GM10266 (cell line): ENCODE measurements around the gene REG1A.

Experiments
- DNase-seq: peaks from one replicate; pipeline ENCODE4 v3.0.0; 2012; ENCODE audit errors: extremely low spot score
- CTCF ChIP-seq: IDR thresholded peaks from 2 replicates; pipeline ENCODE4 v1.5.1; 2012; ENCODE audit warnings: mild to moderate bottlenecking, low read depth; ENCODE audit not compliant: control insufficient read depth, insufficient read depth; ENCODE audit errors: missing control alignments

The REG1A gene

GRCh38 chr2:79087785-79088364 lies 32.4 kb upstream of the REG1A start, which contains the start of gene REG1B:
Gene REG1B, minus strand, starts transcription at chr2:79087993. Its CDS starts 381 bp downstream, at chr2:79087612.
- no peak for TF ChIP-seq CTCF
- no peak for DNase-seq

- DNase-seq, result no peak
- TF ChIP-seq CTCF, result no peak
These were observed 29.6 kb upstream of the REG1A start for GRCh38 chr2:79090693-79091092.

GRCh38 chr2:79097843-79098242 lies 22.4 kb upstream of the REG1A start:
- no peak for TF ChIP-seq CTCF
- DNase-seq, result no peak

- DNase-seq, result no peak
These were observed 21.1 kb upstream of the REG1A start for GRCh38 chr2:79099140-79099686.

GRCh38 chr2:79100285-79100684 lies 20.0 kb upstream of the REG1A start:
- no peak for TF ChIP-seq CTCF
- DNase-seq, result no peak

More at GRCh38 chr2:79099140-79099686, 21.1 kb upstream of the REG1A start:
- TF ChIP-seq CTCF, result no peak

- no peak for DNase-seq
- no peak for TF ChIP-seq CTCF
These were observed 19.3 kb upstream of the REG1A start for GRCh38 chr2:79101024-79101423.

GRCh38 chr2:79103214-79103613 lies 17.1 kb upstream of the REG1A start:
- TF ChIP-seq CTCF, result no peak
- DNase-seq, result no peak
